HEK293 (cell line): Measurements from ENCODE around the gene LMTK3.

Experiments used
- CTCF ChIA-PET: fragments of 350-600 bp; formaldehyde crosslinking; extraction: SDS; loops from one replicate; lab custom pipeline; 2021; ENCODE audit warnings: antibody characterized with exemption; lab: Yijun Ruan, JAX
- POLR2A ChIA-PET: fragments of 300-600 bp; formaldehyde crosslinking; extraction: SDS; loops from one replicate; lab custom pipeline; 2020; ENCODE audit warnings: antibody characterized with exemption, inconsistent platforms; lab: Yijun Ruan, JAX
- H3K27ac ChIP-seq: fragments of 200-500 bp; sonication (Bioruptor generic); 2 replicates; pipeline ENCODE4 v1.5.1; 2014; ENCODE audit warnings: low read depth, low read length, control low read depth, inconsistent platforms; ENCODE audit errors: extremely low read depth
- H3K36me3 ChIP-seq, 2 experiments: fragments of 200-500 bp in 1 of 2; sonication (Bioruptor generic) in 1 of 2; 1 replicate in 1 of 2; 2 replicates in 1 of 2; pipeline ENCODE4 v1.5.1; 2014 to 2017; ENCODE audit warnings: inconsistent platforms in 2 of 2, low read length in 2 of 2; ENCODE audit not compliant: control insufficient read depth in 2 of 2, insufficient read depth in 1 of 2
- H3K4me1 ChIP-seq: fragments of 200-500 bp; sonication (Bioruptor generic); 2 replicates; pipeline ENCODE4 v1.5.1; 2014; ENCODE audit warnings: mild to moderate bottlenecking, low read length, inconsistent platforms; ENCODE audit not compliant: control insufficient read depth, insufficient read depth
- H3K4me3 ChIP-seq: 2 replicates; pipeline ENCODE4 v1.5.1; 2011; ENCODE audit warnings: low read depth, mild to moderate bottlenecking, control low read depth, low read length, moderate library complexity
- H3K9me3 ChIP-seq: fragments of 200-500 bp; sonication (Bioruptor generic); 2 replicates; pipeline ENCODE4 v1.5.1; 2014; ENCODE audit warnings: low read depth, low read length, inconsistent platforms; ENCODE audit not compliant: control insufficient read depth, insufficient read depth
- BCL11A ChIP-seq: fragments of 450-650 bp; formaldehyde crosslinking; IDR thresholded peaks from 2 replicates; pipeline ENCODE4 v1.5.1; 2016; ENCODE audit warnings: low read depth, missing biosample characterization, missing genetic modification characterization
- ZBTB17 ChIP-seq: fragments of 450-650 bp; formaldehyde crosslinking; IDR thresholded peaks from 2 replicates; pipeline ENCODE4 v1.5.1; 2016; ENCODE audit warnings: missing biosample characterization, missing genetic modification characterization
- ZBTB26 ChIP-seq: fragments of 450-650 bp; formaldehyde crosslinking; optimal IDR thresholded peaks from 2 replicates; pipeline ENCODE3; 2016; ENCODE audit warnings: missing biosample characterization, mild to moderate bottlenecking, missing genetic modification characterization
- ZFP37 ChIP-seq: fragments of 450-650 bp; formaldehyde crosslinking; IDR thresholded peaks from 2 replicates; pipeline ENCODE4 v1.5.1; 2016; ENCODE audit warnings: missing biosample characterization, missing genetic modification characterization
- ZIC2 ChIP-seq: fragments of 450-650 bp; formaldehyde crosslinking; IDR thresholded peaks from 2 replicates; pipeline ENCODE4 v1.5.1; 2016; ENCODE audit warnings: missing biosample characterization, missing genetic modification characterization
- ZNF146 ChIP-seq: fragments of 450-650 bp; formaldehyde crosslinking; IDR thresholded peaks from 2 replicates; pipeline ENCODE4 v1.5.1; 2016; ENCODE audit warnings: missing biosample characterization, missing genetic modification characterization
- ZNF223 ChIP-seq: fragments of 450-650 bp; formaldehyde crosslinking; IDR thresholded peaks from 2 replicates; pipeline ENCODE4 v1.5.1; 2016; ENCODE audit warnings: missing biosample characterization, missing genetic modification characterization
- ZNF280D ChIP-seq: fragments of 450-650 bp; formaldehyde crosslinking; IDR thresholded peaks from 2 replicates; pipeline ENCODE4 v1.5.1; 2016; ENCODE audit warnings: missing biosample characterization, missing genetic modification characterization
- ZNF292 ChIP-seq: fragments of 450-650 bp; formaldehyde crosslinking; IDR thresholded peaks from 2 replicates; pipeline ENCODE4 v1.5.1; 2016; ENCODE audit warnings: low read depth, missing biosample characterization, missing genetic modification characterization, borderline replicate concordance
- ZNF311 ChIP-seq: fragments of 450-650 bp; formaldehyde crosslinking; IDR thresholded peaks from 2 replicates; pipeline ENCODE4 v1.5.1; 2017; ENCODE audit warnings: missing biosample characterization, missing genetic modification characterization, borderline replicate concordance
- ZNF433 ChIP-seq: fragments of 450-650 bp; formaldehyde crosslinking; IDR thresholded peaks from 2 replicates; pipeline ENCODE4 v1.5.1; 2016; ENCODE audit warnings: missing biosample characterization, missing genetic modification characterization, low read depth
- ZNF571 ChIP-seq: fragments of 450-650 bp; formaldehyde crosslinking; IDR thresholded peaks from 2 replicates; pipeline ENCODE4 v1.5.0; 2017; ENCODE audit warnings: missing biosample characterization, missing genetic modification characterization
- ZNF670 ChIP-seq: fragments of 450-650 bp; formaldehyde crosslinking; IDR thresholded peaks from 2 replicates; pipeline ENCODE4 v1.5.1; 2016; ENCODE audit warnings: missing biosample characterization, missing genetic modification characterization, low read depth
- ZNF677 ChIP-seq: fragments of 450-650 bp; IDR thresholded peaks from 2 replicates; pipeline ENCODE4 v1.5.0; 2018; ENCODE audit warnings: missing biosample characterization, mild to moderate bottlenecking, missing genetic modification characterization, moderate library complexity
- ZNF704 ChIP-seq: fragments of 450-650 bp; formaldehyde crosslinking; IDR thresholded peaks from 2 replicates; pipeline ENCODE4 v1.5.1; 2016; ENCODE audit warnings: missing biosample characterization, missing genetic modification characterization
- ZNF707 ChIP-seq: fragments of 450-650 bp; formaldehyde crosslinking; IDR thresholded peaks from 2 replicates; pipeline ENCODE4 v1.5.1; 2016; ENCODE audit warnings: missing biosample characterization, missing genetic modification characterization
- ZNF830 ChIP-seq: fragments of 450-650 bp; IDR thresholded peaks from 2 replicates; pipeline ENCODE4 v1.5.0; 2018; ENCODE audit warnings: missing biosample characterization, missing genetic modification characterization, low read depth, mild to moderate bottlenecking, moderate library complexity
- TF ChIP-seq, protein P1 (sequence below): fragments of 450-650 bp; formaldehyde crosslinking; IDR thresholded peaks from 2 replicates; pipeline ENCODE4 v1.5.1; 2016; ENCODE audit warnings: missing biosample characterization, missing genetic modification characterization

Gene LMTK3

DNA sequence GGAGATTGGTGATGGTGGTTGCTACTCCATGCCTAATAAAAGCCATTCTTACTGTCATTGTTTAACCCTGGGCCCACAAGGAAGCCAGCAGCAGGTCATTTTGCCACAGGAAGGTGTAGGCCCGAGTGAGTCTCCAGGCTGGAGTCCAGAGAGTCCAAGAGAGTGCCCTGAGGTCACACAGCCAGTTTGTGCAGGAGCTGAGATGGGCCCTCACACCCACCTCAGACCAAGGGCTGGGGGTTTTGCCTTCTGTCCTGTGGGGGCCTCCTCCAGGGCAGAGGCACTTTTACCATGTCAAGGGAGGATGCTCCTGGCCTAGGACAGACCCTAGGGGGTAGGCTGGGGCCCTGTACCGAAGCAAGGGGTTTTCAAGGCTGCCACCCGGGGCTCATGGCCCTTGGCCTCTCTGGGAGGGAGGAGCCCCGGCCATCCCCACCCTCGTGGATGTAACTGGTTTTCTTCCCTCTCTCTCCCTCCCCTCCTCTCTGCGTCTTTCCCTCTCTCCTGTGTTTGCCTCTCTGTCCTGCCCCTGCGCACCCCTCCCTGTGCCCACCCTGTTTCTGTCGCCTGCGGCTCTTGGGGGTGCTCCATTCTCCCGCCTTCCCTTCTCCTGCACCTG lies 34.5 kb downstream of the LMTK3 start (continued):
- TF ChIP-seq ZNF311, result no peak
- TF ChIP-seq ZNF704 (tag by site-specific recombination), result no peak
- no peak for TF ChIP-seq ZFP37 (tag by site-specific recombination)
- no peak for TF ChIP-seq ZNF433 (tag by site-specific recombination)
- TF ChIP-seq, protein P1, sequence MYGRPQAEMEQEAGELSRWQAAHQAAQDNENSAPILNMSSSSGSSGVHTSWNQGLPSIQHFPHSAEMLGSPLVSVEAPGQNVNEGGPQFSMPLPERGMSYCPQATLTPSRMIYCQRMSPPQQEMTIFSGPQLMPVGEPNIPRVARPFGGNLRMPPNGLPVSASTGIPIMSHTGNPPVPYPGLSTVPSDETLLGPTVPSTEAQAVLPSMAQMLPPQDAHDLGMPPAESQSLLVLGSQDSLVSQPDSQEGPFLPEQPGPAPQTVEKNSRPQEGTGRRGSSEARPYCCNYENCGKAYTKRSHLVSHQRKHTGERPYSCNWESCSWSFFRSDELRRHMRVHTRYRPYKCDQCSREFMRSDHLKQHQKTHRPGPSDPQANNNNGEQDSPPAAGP (tag by site-specific recombination), result no peak
- no peak for TF ChIP-seq ZNF146 (tag by site-specific recombination)
- no peak for TF ChIP-seq BCL11A
- TF ChIP-seq, all 188 proteins: peak for 0

DNA sequence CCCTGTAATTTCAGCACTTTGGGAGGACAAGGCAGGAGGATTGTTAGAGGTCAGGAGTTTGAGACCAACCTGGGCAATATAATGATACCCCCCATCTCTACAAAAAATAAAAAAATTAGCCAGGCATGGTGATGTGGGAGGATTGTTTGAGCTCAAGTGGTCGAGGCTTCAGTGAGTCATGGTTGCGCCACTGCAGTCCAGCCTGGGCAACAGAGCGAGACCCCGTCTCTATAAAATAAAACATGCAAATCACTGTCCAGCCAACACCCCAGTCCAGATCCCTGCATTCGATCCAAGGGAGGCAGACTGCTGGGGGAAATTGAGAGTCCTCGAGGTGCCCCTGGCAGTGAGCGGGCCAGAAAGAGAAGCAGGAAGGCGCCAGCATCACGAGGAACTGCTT lies 35.5 kb downstream of the LMTK3 start:
- Histone ChIP-seq H3K27ac (no peak overlapping the region), H3K4me1 (no peaks in the 10 kb centered on the region), H3K36me3 (peaks cover 40 to 89% of the 10 kb centered on the region in 2 experiments), H3K9me3 (no peaks in the 10 kb centered on the region), H3K4me3 (no peak overlapping the region)
- CTCF ChIA-PET, result interaction anchor here (3.4 kb wide), 1 partner anchor 14 kb away, joined by 18 read pairs; no protein-coding TSS in a partner anchor
- no peak for TF ChIP-seq ZNF707 (tag by site-specific recombination)
- POLR2A ChIA-PET, result interaction anchor here (2.1 to 3.1 kb wide), 2 partner anchors 12 to 17 kb away, joined by 8 read pairs; no protein-coding TSS in a partner anchor

- TF ChIP-seq ZNF292 (tag by site-specific recombination), result no peak
- TF ChIP-seq ZIC2 (tag by site-specific recombination), result 0 out of 2 replicates have a peak, but pooled peaks have one; percentile 16
- TF ChIP-seq ZBTB17 (tag by site-specific recombination), result peak; percentile 32; the same call in 1 of the 2 replicates
- TF ChIP-seq, all 188 proteins: peak for 2
- H3K9me3 ChIP-seq, result no peaks in the 10 kb centered on the region
- peaks cover 43 to 91% of the 10 kb centered on the region in 2 experiments for H3K36me3 ChIP-seq
- ChIA-PET CTCF (interaction anchor here (0.5 to 3.4 kb wide), 3 partner anchors 14 to 157 kb away, joined by 4 to 18 read pairs (median 5); no protein-coding TSS in a partner anchor), POLR2A (interaction anchor here (2.1 to 3.1 kb wide), 2 partner anchors 13 to 18 kb away, joined by 8 read pairs; no protein-coding TSS in a partner anchor)
- no peak overlapping the region for H3K27ac ChIP-seq
- no peak overlapping the region for H3K4me3 ChIP-seq
- no peaks in the 10 kb centered on the region for H3K4me1 ChIP-seq
Measured at GRCh38 chr19:48475369-48476068, 36.1 kb downstream of the LMTK3 start.

DNA sequence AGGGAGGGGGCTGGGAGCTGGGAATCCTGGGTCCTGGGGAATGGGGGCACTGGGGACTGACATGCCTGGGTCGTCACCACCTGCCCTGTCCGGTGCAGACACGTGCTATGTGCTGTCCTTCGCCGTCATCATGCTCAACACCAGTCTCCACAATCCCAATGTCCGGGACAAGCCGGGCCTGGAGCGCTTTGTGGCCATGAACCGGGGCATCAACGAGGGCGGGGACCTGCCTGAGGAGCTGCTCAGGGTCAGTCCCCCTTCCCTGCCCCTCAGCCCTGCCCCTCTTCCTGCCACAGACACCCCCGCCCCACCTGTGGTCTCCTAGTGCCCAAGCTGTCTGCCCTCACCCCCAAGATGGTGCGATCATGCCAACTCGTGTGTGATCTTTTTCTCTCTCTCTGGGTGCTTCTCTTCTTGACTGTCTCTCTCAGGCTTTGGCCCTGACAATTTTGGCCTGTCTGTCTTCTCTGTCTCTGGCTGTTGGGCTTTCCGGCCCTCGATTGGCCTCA lies 37.5 kb downstream of the LMTK3 start:
- ChIA-PET CTCF (interaction anchor here (0.9 to 3.4 kb wide), 4 partner anchors 14 to 114 kb away, joined by 3 to 18 read pairs (median 3); partner anchors contain the start of gene KDELR1), POLR2A (interaction anchor here (0.9 kb wide), 1 partner anchor 19 kb away, joined by 4 read pairs; no protein-coding TSS in a partner anchor)
- 0 out of 2 replicates have a peak overlapping the region, but pooled peaks have one; percentile 24 for H3K27ac ChIP-seq
- H3K4me1 ChIP-seq, result peaks cover 4% of the 10 kb centered on the region
- peaks cover 43 to 81% of the 10 kb centered on the region in 2 experiments for H3K36me3 ChIP-seq
- no peak overlapping the region for H3K4me3 ChIP-seq
- no peaks in the 10 kb centered on the region for H3K9me3 ChIP-seq
- no peak for TF ChIP-seq ZNF280D (tag by site-specific recombination)
- TF ChIP-seq ZNF830, result no peak
- no peak for TF ChIP-seq ZNF223 (tag by site-specific recombination)
- TF ChIP-seq ZNF571, result no peak
- TF ChIP-seq ZNF670 (tag by site-specific recombination), result no peak
- no peak for TF ChIP-seq ZNF146 (tag by site-specific recombination)
- no peak for TF ChIP-seq ZBTB26 (tag by site-specific recombination)
- TF ChIP-seq ZNF677 (tag by site-specific recombination), result no peak
